Measurements from ENCODE around the gene CASS4.

GRCh38 chr20:56465997-56466396, 53.9 kb downstream of the CASS4 start:
- TF ChIP-seq CTCF (IDR thresholded peaks at IDR 0.05): no peak
- no peak for TF ChIP-seq POLR2A (IDR thresholded peaks at IDR 0.05)
